Panc1 (cell line): ENCODE data around the gene SLC9A9. TPM values are rescaled to one million over a fixed set of nuclear protein-coding genes. Genes with fewer than 3 reads are reported as not detected.

Source experiments
- ATAC-seq: fragments of 200-7000 bp; cut with Tn5 transposase; 2 replicates; pipeline ENCODE4 v1.9.1; 2020; ENCODE audit warnings: mild to moderate bottlenecking, moderate library complexity
- BruUV-seq: library from RNA; stranded (reverse); fragments of 400-500 nt; replicated peaks from 2 replicates; lab custom pipeline; 2021; lab: Mats Ljungman, UMichigan
- CTCF ChIA-PET: fragments of 300-600 bp; sonication (Branson Sonifier 250); formaldehyde crosslinking; loops from one replicate; lab custom pipeline; 2022; ENCODE audit warnings: antibody characterized with exemption; lab: Charles Lee
- POLR2A ChIA-PET: fragments of 300-600 bp; sonication (Branson Sonifier 250); formaldehyde crosslinking; loops from one replicate; lab custom pipeline; 2022; ENCODE audit warnings: antibody characterized with exemption; lab: Charles Lee
- DNase-seq: peaks from one replicate; pipeline ENCODE4 v3.0.0-alpha.2; 2010; ENCODE audit warnings: low read depth, low spot score
- H3K27ac ChIP-seq: 2 replicates; pipeline ENCODE4 v1.5.1; 2011; ENCODE audit warnings: mild to moderate bottlenecking, low read length, inconsistent platforms
- H3K27me3 ChIP-seq: fragments of 200-500 bp; sonication (Bioruptor generic); 2 replicates; pipeline ENCODE4 v1.6.0; 2014; ENCODE audit warnings: low read length, inconsistent platforms; ENCODE audit not compliant: control insufficient read depth, insufficient read depth
- H3K36me3 ChIP-seq: fragments of 200-500 bp; sonication (Bioruptor generic); 2 replicates; pipeline ENCODE4 v1.5.1; 2014; ENCODE audit warnings: inconsistent platforms, mild to moderate bottlenecking, low read length, moderate library complexity; ENCODE audit not compliant: control insufficient read depth, insufficient read depth
- H3K4me1 ChIP-seq: 2 replicates; pipeline ENCODE4 v1.5.1; 2011; ENCODE audit warnings: inconsistent platforms, mild to moderate bottlenecking, low read length, moderate library complexity; ENCODE audit not compliant: control insufficient read depth, insufficient read depth
- H3K4me3 ChIP-seq, 2 experiments: 2 replicates each; pipeline ENCODE4 v1.5.1; 2011 to 2012; ENCODE audit warnings: low read depth in 2 of 2, low read length in 2 of 2, mild to moderate bottlenecking in 2 of 2, inconsistent platforms in 1 of 2, moderate library complexity in 1 of 2
- H3K9me3 ChIP-seq: fragments of 200-500 bp; sonication (Bioruptor generic); 2 replicates; pipeline ENCODE4 v1.5.1; 2014; ENCODE audit warnings: low read depth, mild to moderate bottlenecking, inconsistent platforms, low read length, moderate library complexity; ENCODE audit not compliant: control insufficient read depth, insufficient read depth
- POLR2AphosphoS5 ChIP-seq: IDR thresholded peaks from 2 replicates; pipeline ENCODE4 v1.6.1; 2012; ENCODE audit warnings: mild to moderate bottlenecking, low read depth, low read length, moderate library complexity
- SIN3A ChIP-seq: IDR thresholded peaks from 2 replicates; pipeline ENCODE4 v1.6.1; 2012; ENCODE audit warnings: low read depth, mild to moderate bottlenecking, low read length, moderate library complexity, borderline replicate concordance; ENCODE audit not compliant: insufficient read depth
- TCF7L2 ChIP-seq: IDR thresholded peaks from 2 replicates; pipeline ENCODE4 v1.6.1; 2011; ENCODE audit warnings: mild to moderate bottlenecking, low read depth, low read length, inconsistent platforms
- in situ Hi-C: cut with HindIII; loops from 2 replicates; pipeline ENCODE4 v1.10.0; 2016; ENCODE audit warnings: low sequenced_read_pairs, low pct_unique_long_range_greater_than_20kb
- intact Hi-C: fragments of 100-400 bp; cut with micrococcal nuclease; formaldehyde crosslinking; loops from one replicate; pipeline ENCODE4 v1.10.0; 2022; ENCODE audit not compliant: unreplicated experiment
- total RNA-seq: library from RNA; stranded (reverse); gene quantifications from one replicate; pipeline ENCODE4 v1.2.1, GENCODE V29; 2021; ENCODE audit not compliant: unreplicated experiment
- TF ChIP-seq, protein P1 (sequence below), 2 experiments: IDR thresholded peaks; 2 replicates each; pipeline ENCODE4 v1.6.1; 2011 to 2012; ENCODE audit warnings: low read depth in 2 of 2, control low read depth in 1 of 2, low read length in 1 of 2, mild to moderate bottlenecking in 1 of 2, moderate library complexity in 1 of 2; ENCODE audit not compliant: insufficient read depth in 1 of 2
- TF ChIP-seq, protein P2 (sequence below): fragments of 450-650 bp; IDR thresholded peaks from 2 replicates; pipeline ENCODE4 v1.5.1; 2017; ENCODE audit warnings: mild to moderate bottlenecking

The SLC9A9 gene
- total RNA-seq, 1 experiment from 2014 or later, result not detected

DNA sequence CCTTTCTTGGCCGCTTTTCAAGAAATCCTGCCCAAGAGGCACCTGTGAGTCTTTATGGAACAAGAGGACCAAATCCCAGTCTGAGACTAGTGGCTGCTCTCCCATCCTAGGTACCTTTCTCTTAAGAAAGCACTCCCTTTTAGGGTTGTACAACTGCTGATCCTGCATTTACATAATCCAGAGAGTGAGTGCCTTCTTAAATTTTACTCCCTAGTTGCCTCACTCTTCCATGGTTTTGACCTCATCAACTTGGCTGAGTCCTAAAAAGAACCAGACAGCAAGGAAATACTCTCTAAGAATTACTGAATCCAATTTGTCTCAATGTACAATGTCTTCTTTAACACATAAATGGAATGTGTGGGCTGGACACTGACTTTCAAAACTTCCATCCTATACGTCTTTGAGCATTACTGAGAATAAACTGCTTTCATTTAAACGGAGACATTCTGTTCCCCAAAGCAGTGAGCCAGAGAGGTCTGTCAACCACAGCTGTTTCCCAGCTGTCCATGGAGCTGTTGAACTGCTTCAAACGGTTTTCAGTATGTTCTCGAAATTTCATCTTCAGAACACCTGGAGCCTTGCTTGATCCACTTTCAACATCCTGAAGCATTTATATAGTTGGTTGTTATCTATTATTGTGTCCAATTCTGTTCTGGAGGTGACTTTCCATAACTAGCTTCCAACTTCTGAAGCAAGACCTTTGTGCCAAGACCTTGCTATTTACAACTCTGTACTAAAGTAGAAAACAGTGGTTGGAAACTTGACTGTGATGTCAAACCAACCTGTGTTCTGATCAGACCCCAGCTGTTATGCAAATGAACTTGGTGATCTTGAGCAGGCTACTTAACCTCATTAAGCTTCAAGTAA is 179.1 kb downstream of the SLC9A9 start:
- ChIA-PET CTCF (no interaction called here), POLR2A (no interaction called here)
- Histone ChIP-seq H3K27me3 (peaks cover 2% of the 10 kb centered on the region; the same call in 1 of the 2 replicates), H3K4me3 (no peak overlapping the region), H3K36me3 (no peaks in the 10 kb centered on the region), H3K9me3 (no peaks in the 10 kb centered on the region), H3K27ac (no peak overlapping the region), H3K4me1 (no peaks in the 10 kb centered on the region)
- in situ Hi-C loops (no loop called here), intact Hi-C loops (no loop called here)
- no peak for DNase-seq
- TF ChIP-seq, protein P1, sequence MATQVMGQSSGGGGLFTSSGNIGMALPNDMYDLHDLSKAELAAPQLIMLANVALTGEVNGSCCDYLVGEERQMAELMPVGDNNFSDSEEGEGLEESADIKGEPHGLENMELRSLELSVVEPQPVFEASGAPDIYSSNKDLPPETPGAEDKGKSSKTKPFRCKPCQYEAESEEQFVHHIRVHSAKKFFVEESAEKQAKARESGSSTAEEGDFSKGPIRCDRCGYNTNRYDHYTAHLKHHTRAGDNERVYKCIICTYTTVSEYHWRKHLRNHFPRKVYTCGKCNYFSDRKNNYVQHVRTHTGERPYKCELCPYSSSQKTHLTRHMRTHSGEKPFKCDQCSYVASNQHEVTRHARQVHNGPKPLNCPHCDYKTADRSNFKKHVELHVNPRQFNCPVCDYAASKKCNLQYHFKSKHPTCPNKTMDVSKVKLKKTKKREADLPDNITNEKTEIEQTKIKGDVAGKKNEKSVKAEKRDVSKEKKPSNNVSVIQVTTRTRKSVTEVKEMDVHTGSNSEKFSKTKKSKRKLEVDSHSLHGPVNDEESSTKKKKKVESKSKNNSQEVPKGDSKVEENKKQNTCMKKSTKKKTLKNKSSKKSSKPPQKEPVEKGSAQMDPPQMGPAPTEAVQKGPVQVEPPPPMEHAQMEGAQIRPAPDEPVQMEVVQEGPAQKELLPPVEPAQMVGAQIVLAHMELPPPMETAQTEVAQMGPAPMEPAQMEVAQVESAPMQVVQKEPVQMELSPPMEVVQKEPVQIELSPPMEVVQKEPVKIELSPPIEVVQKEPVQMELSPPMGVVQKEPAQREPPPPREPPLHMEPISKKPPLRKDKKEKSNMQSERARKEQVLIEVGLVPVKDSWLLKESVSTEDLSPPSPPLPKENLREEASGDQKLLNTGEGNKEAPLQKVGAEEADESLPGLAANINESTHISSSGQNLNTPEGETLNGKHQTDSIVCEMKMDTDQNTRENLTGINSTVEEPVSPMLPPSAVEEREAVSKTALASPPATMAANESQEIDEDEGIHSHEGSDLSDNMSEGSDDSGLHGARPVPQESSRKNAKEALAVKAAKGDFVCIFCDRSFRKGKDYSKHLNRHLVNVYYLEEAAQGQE (IDR thresholded peaks at IDR 0.05; ENCODE audit: insufficient read depth in 1 of 2, low read depth in 2 of 2, low read length in 1 of 2), result no peak
- TF ChIP-seq POLR2AphosphoS5, result no peak
- TF ChIP-seq SIN3A, result no peak
- TF ChIP-seq TCF7L2, result no peak
- TF ChIP-seq, protein P2, sequence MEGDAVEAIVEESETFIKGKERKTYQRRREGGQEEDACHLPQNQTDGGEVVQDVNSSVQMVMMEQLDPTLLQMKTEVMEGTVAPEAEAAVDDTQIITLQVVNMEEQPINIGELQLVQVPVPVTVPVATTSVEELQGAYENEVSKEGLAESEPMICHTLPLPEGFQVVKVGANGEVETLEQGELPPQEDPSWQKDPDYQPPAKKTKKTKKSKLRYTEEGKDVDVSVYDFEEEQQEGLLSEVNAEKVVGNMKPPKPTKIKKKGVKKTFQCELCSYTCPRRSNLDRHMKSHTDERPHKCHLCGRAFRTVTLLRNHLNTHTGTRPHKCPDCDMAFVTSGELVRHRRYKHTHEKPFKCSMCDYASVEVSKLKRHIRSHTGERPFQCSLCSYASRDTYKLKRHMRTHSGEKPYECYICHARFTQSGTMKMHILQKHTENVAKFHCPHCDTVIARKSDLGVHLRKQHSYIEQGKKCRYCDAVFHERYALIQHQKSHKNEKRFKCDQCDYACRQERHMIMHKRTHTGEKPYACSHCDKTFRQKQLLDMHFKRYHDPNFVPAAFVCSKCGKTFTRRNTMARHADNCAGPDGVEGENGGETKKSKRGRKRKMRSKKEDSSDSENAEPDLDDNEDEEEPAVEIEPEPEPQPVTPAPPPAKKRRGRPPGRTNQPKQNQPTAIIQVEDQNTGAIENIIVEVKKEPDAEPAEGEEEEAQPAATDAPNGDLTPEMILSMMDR, result no peak
- no peak for ATAC-seq
- BruUV-seq, result no TSS peak

DNA sequence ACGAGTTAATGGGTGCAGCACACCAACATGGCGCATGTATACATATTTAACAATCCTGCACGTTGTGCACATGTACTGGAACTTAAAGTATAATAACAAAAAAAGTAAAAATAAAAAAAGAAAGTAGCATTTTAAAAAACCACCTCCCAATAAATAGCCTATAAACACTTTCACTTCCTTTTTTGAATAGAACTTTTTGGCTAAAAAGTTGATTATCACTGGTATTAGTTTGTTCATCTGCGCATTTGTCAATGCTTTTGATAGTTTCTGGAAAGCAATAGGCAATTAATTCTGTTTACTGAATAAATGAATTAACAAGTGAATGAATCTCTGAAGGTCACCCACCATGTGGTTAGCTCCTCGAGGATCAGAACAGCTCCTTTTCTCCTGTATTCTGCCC is 179.9 kb downstream of the SLC9A9 start:
- intact Hi-C loops, result no loop called here
- Histone ChIP-seq H3K27ac (no peak overlapping the region), H3K36me3 (no peaks in the 10 kb centered on the region), H3K4me1 (no peaks in the 10 kb centered on the region), H3K4me3 (no peak overlapping the region), H3K9me3 (no peaks in the 10 kb centered on the region), H3K27me3 (peaks cover 2% of the 10 kb centered on the region; the same call in 1 of the 2 replicates)
- TF ChIP-seq, protein P2, result no peak
- TF ChIP-seq, protein P1 (IDR thresholded peaks at IDR 0.05; ENCODE audit: insufficient read depth in 1 of 2, low read depth in 2 of 2, low read length in 1 of 2), result no peak
- TF ChIP-seq POLR2AphosphoS5, result no peak
- DNase-seq, result no peak
- no TSS peak for BruUV-seq
- in situ Hi-C loops, result no loop called here
- no peak for ATAC-seq
- CTCF ChIA-PET, result no interaction called here
- POLR2A ChIA-PET, result no interaction called here
